ENCODE results near the gene ZNF200. TPM values are rescaled to one million over a fixed set of nuclear protein-coding genes. Genes with fewer than 3 reads are reported as not detected.
A peak's percentile ranks its signal among the peaks of the same experiment; 100 is the strongest.

ZNF200 gene
- total and polyA plus RNA-seq, 4 experiments from 2014 or later = 6.7 to 29.2 (median 19.6) TPM

GRCh38 chr16:3241761-3242160, 6.8 kb upstream of the ZNF200 start:
- no peak overlapping the region for H3K4me3 ChIP-seq (ENCODE audit: low read length in 2 of 2)
- no peaks in the 10 kb centered on the region for H3K27me3 ChIP-seq (ENCODE audit: insufficient read depth, low read length)
- no peak overlapping the region for H3K4me3 Mint-ChIP-seq
- peaks cover 4% of the 10 kb centered on the region for H3K4me1 ChIP-seq (ENCODE audit: insufficient read depth, low read length)
- DNase-seq = no peak
- intact Hi-C loops (cut with micrococcal nuclease) = no loop called here
- no peaks in the 10 kb centered on the region for H3K9me3 ChIP-seq (ENCODE audit: control insufficient read depth in 1 of 2, low read length in 2 of 2)
- H3K9me3 Mint-ChIP-seq = peaks cover 0 to 3% (median 0%) of the 10 kb centered on the region in 8 donors
- H3K27me3 Mint-ChIP-seq = peaks cover 2 to 4% of the 10 kb centered on the region in 2 donors
- no peaks in the 10 kb centered on the region for H3K36me3 Mint-ChIP-seq
- H3K4me1 Mint-ChIP-seq = peaks cover 0 to 2% (median 0%) of the 10 kb centered on the region in 4 donors
- no peak overlapping the region for H3K27ac Mint-ChIP-seq
- H3K36me3 ChIP-seq (ENCODE audit: insufficient read depth, low read length) = no peaks in the 10 kb centered on the region
- no peak overlapping the region for H3K27ac ChIP-seq (ENCODE audit: low read depth, low read length)
- POLR2A ChIA-PET (ENCODE audit: partially characterized antibody) = no interaction called here
- CTCF ChIA-PET (ENCODE audit: partially characterized antibody) = interaction anchor here (1.1 kb wide), 1 partner anchor 52 kb away, joined by 3 read pairs; no protein-coding TSS in a partner anchor

- Mint-ChIP-seq H3K4me1 (peaks cover 13 to 41% (median 23%) of the 10 kb centered on the region in 4 donors), H3K36me3 (peaks cover 28 to 34% of the 10 kb centered on the region in 2 donors), H3K4me3 (peak overlapping the region; percentile 69 to 84 (median 80)), H3K27ac (peak overlapping the region; percentile 80 to 94 (median 87)), H3K9me3 (peaks cover 0 to 14% (median 5%) of the 10 kb centered on the region in 8 donors), H3K27me3 (no peaks in the 10 kb centered on the region)
- H3K27ac ChIP-seq (ENCODE audit: low read depth, low read length) = no peak overlapping the region
- no peaks in the 10 kb centered on the region for H3K9me3 ChIP-seq (ENCODE audit: control insufficient read depth in 1 of 2, low read length in 2 of 2)
- POLR2A ChIA-PET (ENCODE audit: partially characterized antibody) = interaction anchor here (0.8 to 4.5 kb wide), 12 partner anchors 13 to 165 kb away, joined by 3 to 46 read pairs (median 10); partner anchors contain the start of genes OR1F1, TIGD7, ZNF174 and ZNF213
- intact Hi-C loops (cut with micrococcal nuclease) = loop anchor here (1.0 to 2.0 kb wide), 6 partner anchors 21 to 165 kb away; partner anchors contain the start of genes TIGD7, ZNF174, ZNF75A and ZSCAN32
- peaks cover 19% of the 10 kb centered on the region for H3K36me3 ChIP-seq (ENCODE audit: insufficient read depth, low read length)
- peaks cover 29% of the 10 kb centered on the region for H3K4me1 ChIP-seq (ENCODE audit: insufficient read depth, low read length)
- DNase-seq = peak; percentile 44 to 83 (median 75)
- H3K4me3 ChIP-seq (ENCODE audit: low read length in 2 of 2) = no peak overlapping the region
- CTCF ChIA-PET (ENCODE audit: partially characterized antibody) = interaction anchor here (1.2 to 1.4 kb wide), 2 partner anchors 20 to 165 kb away, joined by 3 read pairs; partner anchors contain the start of genes ZNF174 and ZSCAN32
- no peaks in the 10 kb centered on the region for H3K27me3 ChIP-seq (ENCODE audit: insufficient read depth, low read length)
These were observed 1.1 kb upstream of the ZNF200 start for GRCh38 chr16:3235856-3236669.

GRCh38 chr16:3234543-3234856, 458 bp downstream of the ZNF200 start:
- H3K4me3 ChIP-seq (ENCODE audit: low read length in 2 of 2) = peak overlapping the region; percentile 91 to 94
- peaks cover 41 to 47% of the 10 kb centered on the region in 2 donors for H3K36me3 Mint-ChIP-seq
- no peaks in the 10 kb centered on the region for H3K27me3 Mint-ChIP-seq
- ChIA-PET CTCF (ENCODE audit: partially characterized antibody) (interaction anchor here (1.4 kb wide), 2 partner anchors 9 to 167 kb away, joined by 3 to 6 read pairs; partner anchors contain the start of genes ZNF174 and ZSCAN32), POLR2A (ENCODE audit: partially characterized antibody) (interaction anchor here (0.9 to 4.5 kb wide), 18 partner anchors 9 to 166 kb away, joined by 3 to 46 read pairs (median 6); partner anchors contain the start of genes OR1F1, ZNF174, ZNF213 and ZNF263)
- no peaks in the 10 kb centered on the region for H3K27me3 ChIP-seq (ENCODE audit: insufficient read depth, low read length)
- intact Hi-C loops (cut with micrococcal nuclease) = loop anchor here (2.0 kb wide), 1 partner anchor 44 kb away; no protein-coding TSS in a partner anchor
- H3K4me1 ChIP-seq (ENCODE audit: insufficient read depth, low read length) = peaks cover 29% of the 10 kb centered on the region
- peak in 1 of 5 donors; percentile 39 for DNase-seq
- H3K27ac ChIP-seq (ENCODE audit: low read depth, low read length) = peak overlapping the region; percentile 88
- H3K36me3 ChIP-seq (ENCODE audit: insufficient read depth, low read length) = peaks cover 32% of the 10 kb centered on the region
- H3K27ac Mint-ChIP-seq = peak overlapping the region; percentile 96 to 99 (median 98)
- peaks cover 17 to 41% (median 23%) of the 10 kb centered on the region in 4 donors for H3K4me1 Mint-ChIP-seq
- peak overlapping the region; percentile 93 to 98 (median 96) for H3K4me3 Mint-ChIP-seq
- peaks cover 0 to 26% (median 16%) of the 10 kb centered on the region in 8 donors for H3K9me3 Mint-ChIP-seq
- peaks cover 0 to 4% of the 10 kb centered on the region in 2 donors for H3K9me3 ChIP-seq (ENCODE audit: control insufficient read depth in 1 of 2, low read length in 2 of 2)

GRCh38 chr16:3223913-3224515, 10.9 kb downstream of the ZNF200 start:
- DNase-seq = no peak
- Mint-ChIP-seq H3K36me3 (peaks cover 52 to 68% of the 10 kb centered on the region in 2 donors), H3K27ac (peak overlapping the region in 2 of 7 donors; percentile 53 to 55), H3K9me3 (peaks cover 2 to 84% (median 71%) of the 10 kb centered on the region in 8 donors), H3K4me3 (no peak overlapping the region), H3K27me3 (no peaks in the 10 kb centered on the region), H3K4me1 (no peaks in the 10 kb centered on the region)
- peaks cover 22% of the 10 kb centered on the region for H3K36me3 ChIP-seq (ENCODE audit: insufficient read depth, low read length)
- POLR2A ChIA-PET (ENCODE audit: partially characterized antibody) = interaction anchor here (0.6 to 1.4 kb wide), 3 partner anchors 8 to 177 kb away, joined by 4 read pairs; partner anchors contain the start of genes ZNF174, ZNF200 and ZSCAN32
- H3K9me3 ChIP-seq (ENCODE audit: control insufficient read depth in 1 of 2, low read length in 2 of 2) = peaks cover 15 to 47% of the 10 kb centered on the region in 2 donors
- intact Hi-C loops (cut with micrococcal nuclease) = no loop called here
- no peak overlapping the region for H3K27ac ChIP-seq (ENCODE audit: low read depth, low read length)
- H3K27me3 ChIP-seq (ENCODE audit: insufficient read depth, low read length) = no peaks in the 10 kb centered on the region
- H3K4me3 ChIP-seq (ENCODE audit: low read length in 2 of 2) = no peak overlapping the region
- CTCF ChIA-PET (ENCODE audit: partially characterized antibody) = no interaction called here
- H3K4me1 ChIP-seq (ENCODE audit: insufficient read depth, low read length) = no peaks in the 10 kb centered on the region

- no peaks in the 10 kb centered on the region for H3K27me3 ChIP-seq (ENCODE audit: insufficient read depth, low read length)
- no peak overlapping the region for H3K27ac ChIP-seq (ENCODE audit: low read depth, low read length)
- H3K9me3 Mint-ChIP-seq = peaks cover 2 to 83% (median 63%) of the 10 kb centered on the region in 8 donors
- H3K27me3 Mint-ChIP-seq = no peaks in the 10 kb centered on the region
- no peak overlapping the region for H3K4me3 Mint-ChIP-seq
- H3K4me1 ChIP-seq (ENCODE audit: insufficient read depth, low read length) = peaks cover 16% of the 10 kb centered on the region
- peaks cover 12 to 17% (median 13%) of the 10 kb centered on the region in 4 donors for H3K4me1 Mint-ChIP-seq
- intact Hi-C loops (cut with micrococcal nuclease) = no loop called here
- ChIA-PET CTCF (ENCODE audit: partially characterized antibody) (no interaction called here), POLR2A (ENCODE audit: partially characterized antibody) (no interaction called here)
- H3K4me3 ChIP-seq (ENCODE audit: low read length in 2 of 2) = peak overlapping the region in 1 of 2 donors; percentile 20
- H3K36me3 ChIP-seq (ENCODE audit: insufficient read depth, low read length) = peaks cover 13% of the 10 kb centered on the region
- no peak for DNase-seq
- H3K9me3 ChIP-seq (ENCODE audit: control insufficient read depth in 1 of 2, low read length in 2 of 2) = peaks cover 15 to 42% of the 10 kb centered on the region in 2 donors
- peaks cover 40 to 44% of the 10 kb centered on the region in 2 donors for H3K36me3 Mint-ChIP-seq
- H3K27ac Mint-ChIP-seq = no peak overlapping the region
These were observed 14.1 kb downstream of the ZNF200 start for GRCh38 chr16:3220839-3221238.

- Histone ChIP-seq H3K27ac (ENCODE audit: low read depth, low read length) (peak overlapping the region; percentile 50), H3K36me3 (ENCODE audit: insufficient read depth, low read length) (no peaks in the 10 kb centered on the region), H3K4me3 (ENCODE audit: low read length in 2 of 2) (peak overlapping the region in 1 of 2 donors; percentile 37), H3K27me3 (ENCODE audit: insufficient read depth, low read length) (no peaks in the 10 kb centered on the region), H3K9me3 (ENCODE audit: control insufficient read depth in 1 of 2, low read length in 2 of 2) (peaks cover 0 to under 1% of the 10 kb centered on the region in 2 donors), H3K4me1 (ENCODE audit: insufficient read depth, low read length) (peaks cover 34% of the 10 kb centered on the region)
- Mint-ChIP-seq H3K9me3 (peaks cover 0 to 56% (median 27%) of the 10 kb centered on the region in 8 donors), H3K4me1 (peaks cover 30 to 41% (median 35%) of the 10 kb centered on the region in 4 donors), H3K36me3 (peaks cover 10 to 13% of the 10 kb centered on the region in 2 donors), H3K27ac (peak overlapping the region; percentile 95 to 100 (median 97)), H3K4me3 (peak overlapping the region in 7 of 8 donors; percentile 67 to 84 (median 82)), H3K27me3 (no peaks in the 10 kb centered on the region)
- intact Hi-C loops (cut with micrococcal nuclease) = no loop called here
- ChIA-PET CTCF (ENCODE audit: partially characterized antibody) (interaction anchor here (0.7 to 1.8 kb wide), 3 partner anchors 20 to 51 kb away, joined by 3 to 9 read pairs (median 3); no protein-coding TSS in a partner anchor), POLR2A (ENCODE audit: partially characterized antibody) (interaction anchor here (1.0 to 3.1 kb wide), 18 partner anchors 7 to 89 kb away, joined by 3 to 46 read pairs (median 6); partner anchors contain the start of genes TIGD7, ZNF200, ZNF213 and ZNF263)
- DNase-seq = peak in 3 of 5 donors; percentile 24 to 33 (median 32)
These were observed 18.7 kb downstream of the ZNF200 start for GRCh38 chr16:3216263-3216640.

Data from CD4-positive, alpha-beta memory T cell (primary cell).